Hepatocyte (in vitro differentiated cells): Measurements from ENCODE around the gene CCDC85C. TPM values are rescaled to one million over a fixed set of nuclear protein-coding genes. Genes with fewer than 3 reads are reported as not detected.

ENCODE experiments used
- DNase-seq: peaks from one replicate; pipeline ENCODE4 v3.0.0-alpha.2; 2016; ENCODE audit warnings: low spot score
- H2AFZ ChIP-seq: fragments of 200-600 bp; sonication (generic); 2 replicates; pipeline ENCODE4 v1.6.0; 2016; ENCODE audit warnings: antibody characterized with exemption, mild to moderate bottlenecking
- H3K27ac ChIP-seq: fragments of 200-600 bp; sonication (generic); 2 replicates; pipeline ENCODE4 v1.5.1; 2016; ENCODE audit warnings: mild to moderate bottlenecking
- H3K27me3 ChIP-seq: fragments of 200-600 bp; sonication (generic); 2 replicates; pipeline ENCODE4 v1.6.1; 2016
- H3K36me3 ChIP-seq: fragments of 200-600 bp; sonication (generic); replicated peaks from 2 replicates; pipeline ENCODE4 v1.5.1; 2016; ENCODE audit warnings: low read depth; ENCODE audit not compliant: insufficient read depth
- H3K4me1 ChIP-seq: fragments of 200-600 bp; sonication (generic); 2 replicates; pipeline ENCODE4 v1.5.1; 2016; ENCODE audit warnings: mild to moderate bottlenecking, moderate library complexity; ENCODE audit not compliant: insufficient read depth
- H3K4me2 ChIP-seq: fragments of 200-600 bp; sonication (generic); 2 replicates; pipeline ENCODE4 v1.6.0; 2016
- H3K4me3 ChIP-seq: fragments of 200-600 bp; sonication (generic); 2 replicates; pipeline ENCODE4 v1.5.1; 2016; ENCODE audit warnings: mild to moderate bottlenecking
- H3K79me2 ChIP-seq: fragments of 200-600 bp; sonication (generic); 2 replicates; pipeline ENCODE4 v1.6.0; 2017; ENCODE audit warnings: mild to moderate bottlenecking
- H3K9me2 ChIP-seq: fragments of 200-600 bp; sonication (generic); replicated peaks from 2 replicates; pipeline ENCODE4 v1.6.0; 2017; ENCODE audit warnings: mild to moderate bottlenecking; ENCODE audit not compliant: insufficient read depth
- H3K9me3 ChIP-seq: fragments of 200-600 bp; sonication (generic); 2 replicates; pipeline ENCODE4 v1.5.1; 2016; ENCODE audit warnings: low read depth, mild to moderate bottlenecking
- H4K20me1 ChIP-seq: fragments of 200-600 bp; sonication (generic); 2 replicates; pipeline ENCODE4 v1.6.0; 2016; ENCODE audit warnings: mild to moderate bottlenecking; ENCODE audit not compliant: insufficient read depth, poor library complexity, severe bottlenecking
- CTCF ChIP-seq: fragments of 200-600 bp; sonication (generic); IDR thresholded peaks from 2 replicates; pipeline ENCODE4 v1.5.1; 2016; ENCODE audit warnings: antibody characterized with exemption, mild to moderate bottlenecking; ENCODE audit not compliant: poor library complexity
- EZH2 ChIP-seq: fragments of 200-600 bp; sonication (generic); IDR thresholded peaks from 2 replicates; pipeline ENCODE4 v1.6.1; 2016; ENCODE audit warnings: antibody characterized with exemption, mild to moderate bottlenecking, borderline replicate concordance
- EZH2phosphoT487 ChIP-seq: fragments of 200-600 bp; sonication (generic); IDR thresholded peaks from one replicate; pipeline ENCODE4 v1.6.1; 2018; ENCODE audit warnings: antibody characterized with exemption, mild to moderate bottlenecking, low read depth, moderate library complexity; ENCODE audit not compliant: unreplicated experiment, severe bottlenecking
- WGBS: methylation state at CpG from one replicate; pipeline ENCODE4 v1.1.6; 2016; ENCODE audit warnings: low lambda C conversion rate; ENCODE audit errors: missing lambda C conversion rate; 5-methylcytosine and 5-hydroxymethylcytosine counted together
- polyA plus RNA-seq: library from polyadenylated mRNA; unstranded; fragments of >200 nt; fragmentation: Nextera tagmentation; extraction: Ambion mirVana; gene quantifications from 2 replicates; pipeline ENCODE4 v1.2.1, GENCODE V29; 2016
- total RNA-seq: library from RNA; depleted of rRNA; stranded (reverse); fragments of >200 nt; gene quantifications from 2 replicates; pipeline ENCODE4 v1.2.3, GENCODE V29; 2014

Gene CCDC85C
- total and polyA plus RNA-seq, 2 experiments from 2014 or later, result 37.8 to 47.2 TPM

GRCh38 chr14:99513183-99513694 lies 90.8 kb downstream of the CCDC85C start:
- Histone ChIP-seq H3K27me3 (no peaks in the 10 kb centered on the region), H3K27ac (no peak overlapping the region), H3K4me1 (no peaks in the 10 kb centered on the region), H3K9me3 (no peaks in the 10 kb centered on the region), H3K4me3 (no peak overlapping the region), H3K4me2 (no peak overlapping the region), H3K79me2 (peaks cover 16% of the 10 kb centered on the region), H3K9me2 (no peaks in the 10 kb centered on the region), H2AFZ (no peak overlapping the region), H4K20me1 (peaks cover 12% of the 10 kb centered on the region), H3K36me3 (no peaks in the 10 kb centered on the region)
- peak; percentile 3 for DNase-seq
- 95% methylated on average over 15 of the region's 15 CpGs for WGBS
- TF ChIP-seq EZH2 (no peak), EZH2phosphoT487 (no peak), CTCF (no peak)

- H3K27ac ChIP-seq, result no peak overlapping the region
- no peaks in the 10 kb centered on the region for H3K27me3 ChIP-seq
- H2AFZ ChIP-seq, result no peak overlapping the region
- no peak for DNase-seq
- H3K4me1 ChIP-seq, result no peaks in the 10 kb centered on the region
- TF ChIP-seq EZH2phosphoT487 (no peak), EZH2 (no peak), CTCF (no peak)
- 94% methylated on average over 16 of the region's 16 CpGs for WGBS
- H3K4me2 ChIP-seq, result no peak overlapping the region
- no peaks in the 10 kb centered on the region for H3K36me3 ChIP-seq
- H3K79me2 ChIP-seq, result peaks cover 10% of the 10 kb centered on the region
- H3K9me2 ChIP-seq, result no peaks in the 10 kb centered on the region
- H3K4me3 ChIP-seq, result no peak overlapping the region
- no peaks in the 10 kb centered on the region for H3K9me3 ChIP-seq
- peaks cover 7% of the 10 kb centered on the region for H4K20me1 ChIP-seq
Measured at GRCh38 chr14:99512571-99513182, 91.3 kb downstream of the CCDC85C start.

GRCh38 chr14:99512110-99512449 lies 91.9 kb downstream of the CCDC85C start:
- TF ChIP-seq EZH2 (no peak), EZH2phosphoT487 (no peak), CTCF (no peak)
- H3K79me2 ChIP-seq, result peaks cover 4% of the 10 kb centered on the region
- H3K9me2 ChIP-seq, result no peaks in the 10 kb centered on the region
- H3K27me3 ChIP-seq, result no peaks in the 10 kb centered on the region
- DNase-seq, result no peak
- H4K20me1 ChIP-seq, result peaks cover under 1% of the 10 kb centered on the region
- no peak overlapping the region for H3K27ac ChIP-seq
- H3K36me3 ChIP-seq, result no peaks in the 10 kb centered on the region
- H3K4me3 ChIP-seq, result no peak overlapping the region
- no peak overlapping the region for H2AFZ ChIP-seq
- WGBS, result 87% methylated on average over 10 of the region's 10 CpGs
- H3K4me1 ChIP-seq, result no peaks in the 10 kb centered on the region
- no peak overlapping the region for H3K4me2 ChIP-seq
- H3K9me3 ChIP-seq, result no peaks in the 10 kb centered on the region
